ENCODE results near the gene BACE1.
"Not testable (repeated sequence)": the region's sequence is repeated elsewhere in the genome, so short reads cannot be mapped to it uniquely, and the experiment has no call there.

The BACE1 gene

GRCh38 chr11:117272175-117272574 lies 43.9 kb downstream of the BACE1 start:
- not testable (repeated sequence) for DNase-seq

- no peak for DNase-seq
These were observed 44.8 kb downstream of the BACE1 start for GRCh38 chr11:117271208-117271607.

- DNase-seq, result no peak
These were observed 46.2 kb downstream of the BACE1 start for GRCh38 chr11:117269856-117270255.

DNA sequence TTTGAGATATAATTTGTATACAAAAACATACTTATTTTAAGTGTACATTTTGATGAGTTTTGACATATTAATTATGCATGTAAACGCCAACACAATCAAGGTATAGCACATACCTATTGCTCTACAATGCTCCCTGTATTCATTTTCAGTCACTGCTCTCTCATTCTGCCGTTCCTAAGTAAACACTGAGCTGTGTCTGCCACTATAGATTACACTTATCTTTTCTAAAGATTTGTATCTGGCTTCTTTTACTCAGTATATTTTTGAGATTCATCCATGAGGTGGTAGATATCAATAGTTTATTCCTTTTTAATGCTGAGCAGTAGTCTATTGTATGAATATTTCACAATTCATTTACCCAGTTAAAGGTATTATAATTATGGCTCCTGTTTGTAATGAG lies 50.3 kb downstream of the BACE1 start:
- DNase-seq, result no peak

DNA sequence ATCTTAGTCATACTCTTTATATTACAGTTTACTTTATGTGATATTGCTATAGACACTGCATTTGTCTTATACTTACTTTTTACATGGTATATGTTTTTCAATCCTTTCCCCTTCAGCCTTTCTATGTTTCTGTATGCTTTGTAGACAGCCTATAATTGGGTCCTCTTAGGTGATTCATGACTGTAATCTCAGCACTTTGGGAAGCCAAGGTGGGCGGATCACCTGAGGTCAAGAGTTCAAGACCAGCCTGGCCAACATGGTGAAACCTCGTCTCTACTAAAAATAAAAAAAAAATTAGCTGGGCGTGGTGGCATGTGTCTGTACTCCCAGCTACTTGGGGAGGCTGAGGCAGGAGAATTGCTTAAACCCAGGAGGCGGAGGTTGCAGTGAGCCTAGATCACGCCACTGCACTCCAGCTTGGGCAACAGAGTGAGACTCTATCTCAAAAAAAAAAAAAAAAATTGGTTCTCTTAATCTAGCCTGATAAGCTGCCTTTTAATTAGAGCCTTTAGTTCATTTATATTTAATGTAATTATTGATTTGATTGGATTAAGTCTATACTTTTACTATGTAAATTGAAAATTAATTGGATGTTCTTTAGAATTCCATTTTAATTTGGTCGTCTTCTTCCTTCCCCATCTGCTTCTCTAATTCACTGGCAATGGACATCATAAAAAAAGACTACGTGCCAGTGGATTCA lies 51.3 kb downstream of the BACE1 start:
- not testable (repeated sequence) for DNase-seq

GRCh38 chr11:117259417-117259816 lies 56.6 kb downstream of the BACE1 start:
- DNase-seq, result no peak

DNA sequence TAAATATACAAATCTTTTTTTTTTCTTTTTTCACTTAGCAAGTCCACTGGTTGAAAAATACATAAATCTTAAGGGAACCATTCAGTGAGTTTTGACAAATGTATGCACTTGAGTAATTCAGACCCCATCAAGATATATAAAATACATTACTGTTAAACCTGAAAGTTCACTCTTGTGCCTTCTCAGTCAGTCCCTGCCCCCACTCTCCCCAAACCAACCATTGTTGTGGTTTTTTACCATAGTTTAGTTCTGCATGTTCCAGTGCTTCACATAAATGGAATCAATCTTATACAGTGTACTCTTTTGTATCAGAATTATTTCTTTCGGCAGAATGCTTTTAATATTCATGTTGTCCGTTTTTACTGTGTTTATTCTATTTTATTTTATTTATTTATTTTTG lies 57.5 kb downstream of the BACE1 start:
- DNase-seq, result no peak

DNA sequence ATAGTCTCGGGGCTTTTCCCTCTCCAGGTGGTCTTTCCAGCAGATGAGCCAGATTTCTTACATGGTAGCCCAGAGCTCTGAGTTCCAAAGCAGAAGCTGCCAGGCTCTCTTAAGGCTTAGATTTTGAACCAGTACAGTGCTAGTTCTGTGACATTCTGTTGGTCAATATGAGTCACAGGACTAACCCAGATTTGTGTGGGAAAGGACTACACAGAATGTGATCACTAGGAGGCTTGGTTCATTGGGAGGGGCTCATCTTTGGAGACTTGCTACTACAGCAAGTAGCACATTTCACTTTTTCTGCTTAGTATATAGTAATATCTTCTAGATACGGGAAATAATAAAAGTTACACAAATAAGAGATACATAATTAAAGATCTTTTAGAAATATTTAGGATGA lies 59.5 kb downstream of the BACE1 start:
- no peak for DNase-seq

DNA sequence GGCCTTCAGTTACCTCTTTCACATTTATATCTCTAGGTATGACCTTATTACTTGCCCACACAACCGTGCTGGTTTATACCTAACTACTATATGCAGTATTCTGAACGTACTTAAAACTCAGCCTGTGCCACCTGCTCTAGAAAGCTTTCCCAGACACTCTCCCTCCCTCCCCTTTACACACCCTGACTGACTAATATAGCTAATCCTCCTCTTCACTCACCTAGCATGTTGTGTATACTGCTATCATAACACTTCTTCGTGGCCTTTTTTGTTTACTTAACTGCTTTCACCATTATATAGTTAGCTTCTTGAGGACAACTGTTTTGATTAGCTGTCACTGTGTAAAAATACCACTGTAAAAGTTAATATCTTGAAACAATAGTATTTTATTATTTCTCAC lies 60.1 kb downstream of the BACE1 start:
- DNase-seq, result no peak

DNA sequence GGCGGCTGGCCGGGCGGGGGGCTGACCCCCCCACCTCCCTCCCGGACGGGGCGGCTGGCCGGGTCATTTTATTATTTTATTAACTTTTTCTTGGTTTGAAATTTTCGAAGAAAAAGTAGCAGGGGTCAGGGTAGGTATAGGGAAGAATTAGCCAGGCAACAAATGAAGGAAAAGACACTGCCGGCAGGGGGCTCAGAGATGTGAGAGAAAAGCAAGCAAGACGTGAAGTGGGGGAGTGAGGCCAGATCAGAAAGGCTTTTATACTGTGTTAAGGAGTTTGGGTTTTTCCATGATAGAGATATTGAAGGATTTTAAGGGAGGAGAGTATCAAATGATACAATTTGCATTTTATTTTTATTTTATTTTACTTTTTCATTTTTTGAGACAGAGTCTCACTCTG lies 64.5 kb downstream of the BACE1 start:
- no peak for DNase-seq

DNA sequence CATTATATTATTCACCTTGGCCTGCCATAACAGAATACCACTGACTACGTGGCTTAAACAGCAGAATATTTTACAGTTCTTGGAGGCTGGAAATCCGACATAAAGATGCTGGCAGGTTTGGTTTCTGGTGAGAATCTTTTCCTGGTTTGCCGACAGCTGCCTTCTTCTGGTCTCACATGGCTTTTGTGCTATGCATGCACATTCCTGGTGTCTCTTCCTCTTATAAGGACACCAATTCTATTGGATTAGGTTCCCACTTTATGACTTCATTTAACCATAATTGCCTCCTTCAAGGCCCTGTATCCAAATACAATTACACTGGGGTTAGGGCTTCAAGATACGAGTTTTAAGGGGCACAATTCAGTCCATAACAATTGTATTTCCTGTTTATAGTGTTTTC lies 66.5 kb downstream of the BACE1 start:
- no peak for DNase-seq

DNA sequence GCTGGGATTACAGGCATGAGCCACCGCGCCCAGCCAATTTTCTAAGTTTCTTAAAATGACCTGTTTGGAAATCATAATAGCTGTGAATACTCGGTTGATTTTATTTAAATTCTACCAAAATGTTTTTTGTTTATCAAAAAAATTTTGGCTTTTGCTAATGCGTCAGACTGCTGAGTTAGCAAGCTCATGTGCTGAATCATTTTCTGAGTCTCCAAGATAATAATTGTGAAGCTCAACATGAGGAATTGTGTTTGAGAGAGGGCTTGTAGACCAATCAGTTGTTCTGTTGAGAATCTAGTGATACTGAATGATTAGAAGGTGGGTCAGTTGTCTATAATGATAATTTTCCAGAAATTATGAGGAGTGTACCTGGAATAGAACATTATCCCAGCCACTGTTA lies 67.7 kb downstream of the BACE1 start:
- DNase-seq, result no peak

DNA sequence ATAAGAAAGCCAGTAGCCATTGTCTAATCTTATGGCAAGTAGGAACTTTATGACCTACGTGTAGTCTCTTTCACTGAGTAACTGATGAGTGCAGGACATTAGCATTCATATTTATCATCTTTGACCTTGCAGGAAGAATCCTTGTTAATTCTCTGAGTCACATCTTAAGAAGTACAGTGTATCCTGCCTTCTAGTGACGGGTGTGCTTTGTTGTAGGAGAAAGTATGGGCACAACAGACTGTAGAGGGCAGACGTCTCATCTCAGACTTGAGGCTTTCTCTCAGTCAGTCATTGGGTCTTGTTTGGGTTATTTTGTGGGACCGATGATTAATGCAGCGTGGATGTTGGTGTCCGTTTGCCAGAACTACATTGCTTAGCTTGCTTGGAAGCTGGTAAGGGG lies 76.8 kb downstream of the BACE1 start:
- DNase-seq, result no peak

DNA sequence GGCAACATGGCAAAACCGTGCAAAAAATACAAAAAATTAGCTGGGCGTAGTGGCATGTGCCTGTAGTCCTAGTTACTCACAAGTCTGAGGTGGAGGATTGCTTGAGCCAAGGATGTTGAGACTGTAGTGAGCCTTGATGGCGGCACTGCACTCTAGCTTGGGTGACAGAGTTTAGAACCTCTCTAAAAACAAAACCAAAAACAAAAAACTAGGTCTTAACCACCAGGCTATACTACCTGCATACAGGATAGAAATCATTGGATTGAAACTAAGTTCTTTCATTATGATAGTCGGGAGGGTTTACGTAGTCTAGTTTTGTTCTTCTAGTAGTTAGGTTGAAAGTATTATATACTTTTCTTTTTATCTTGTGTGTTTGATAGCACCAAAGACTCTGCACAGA lies 77.8 kb downstream of the BACE1 start:
- DNase-seq, result no peak

All from activated CD4-positive, CD25-positive, alpha-beta regulatory T cell (primary cell).